ACHN (cell line): ENCODE results near the gene ACTN1.

Experiments used
- DNase-seq: peaks from one replicate; pipeline ENCODE4 v3.0.0-alpha.2; 2015
- in situ Hi-C: cut with HindIII; loops from 2 replicates; pipeline ENCODE4 v1.10.0; 2017; ENCODE audit warnings: low sequenced_read_pairs, low pct_ligation_motif_present, low pct_unique_long_range_greater_than_20kb

Gene ACTN1

GRCh38 chr14:68995731-68996130 is 16.6 kb upstream of the ACTN1 start:
- in situ Hi-C loops, result no loop called here
- no peak for DNase-seq

GRCh38 chr14:68994056-68994455 is 15.0 kb upstream of the ACTN1 start:
- DNase-seq, result no peak
- in situ Hi-C loops, result no loop called here

- no peak for DNase-seq
Measured at GRCh38 chr14:68987653-68988036, 8.5 kb upstream of the ACTN1 start.

GRCh38 chr14:68986926-68987652 is 8.0 kb upstream of the ACTN1 start:
- DNase-seq, result no peak
- in situ Hi-C loops, result no loop called here

More at GRCh38 chr14:68987653-68988036, 8.5 kb upstream of the ACTN1 start:
- in situ Hi-C loops, result no loop called here

GRCh38 chr14:68986225-68986624 is 7.1 kb upstream of the ACTN1 start:
- no peak for DNase-seq
- in situ Hi-C loops, result no loop called here

- no peak for DNase-seq
- in situ Hi-C loops, result no loop called here
Measured at GRCh38 chr14:68984686-68985085, 5.6 kb upstream of the ACTN1 start.

- in situ Hi-C loops, result no loop called here
- no peak for DNase-seq
Measured at GRCh38 chr14:68983191-68983590, 4.1 kb upstream of the ACTN1 start.

- no peak for DNase-seq
- in situ Hi-C loops, result no loop called here
Measured at GRCh38 chr14:68982581-68982980, 3.5 kb upstream of the ACTN1 start.

- no peak for DNase-seq
- in situ Hi-C loops, result no loop called here
Measured at GRCh38 chr14:68981539-68981976, 2.5 kb upstream of the ACTN1 start.

- in situ Hi-C loops, result no loop called here
Measured at GRCh38 chr14:68981139-68981538, 2.0 kb upstream of the ACTN1 start.

GRCh38 chr14:68979722-68980451 is 785 bp upstream of the ACTN1 start:
- in situ Hi-C loops, result no loop called here
- peak; percentile 64 for DNase-seq

More at GRCh38 chr14:68981139-68981538, 2.0 kb upstream of the ACTN1 start:
- DNase-seq, result no peak

- DNase-seq, result peak; percentile 33
- in situ Hi-C loops, result no loop called here
Measured at GRCh38 chr14:68978172-68978911, 760 bp downstream of the ACTN1 start.

GRCh38 chr14:68977718-68978171 is 1.4 kb downstream of the ACTN1 start:
- DNase-seq, result peak; percentile 71
- in situ Hi-C loops, result no loop called here

- no peak for DNase-seq
- in situ Hi-C loops, result no loop called here
Measured at GRCh38 chr14:68977180-68977717, 1.9 kb downstream of the ACTN1 start.

GRCh38 chr14:68976160-68977067 is 2.7 kb downstream of the ACTN1 start:
- no peak for DNase-seq
- in situ Hi-C loops, result no loop called here

- DNase-seq, result no peak
- in situ Hi-C loops, result no loop called here
Measured at GRCh38 chr14:68975667-68976066, 3.4 kb downstream of the ACTN1 start.

- no peak for DNase-seq
- in situ Hi-C loops, result no loop called here
Measured at GRCh38 chr14:68974759-68975347, 4.2 kb downstream of the ACTN1 start.

- in situ Hi-C loops, result no loop called here
- DNase-seq, result no peak
Measured at GRCh38 chr14:68973639-68974038, 5.5 kb downstream of the ACTN1 start.
